ENCODE measurements around the gene NCKAP5.

The NCKAP5 gene

DNA sequence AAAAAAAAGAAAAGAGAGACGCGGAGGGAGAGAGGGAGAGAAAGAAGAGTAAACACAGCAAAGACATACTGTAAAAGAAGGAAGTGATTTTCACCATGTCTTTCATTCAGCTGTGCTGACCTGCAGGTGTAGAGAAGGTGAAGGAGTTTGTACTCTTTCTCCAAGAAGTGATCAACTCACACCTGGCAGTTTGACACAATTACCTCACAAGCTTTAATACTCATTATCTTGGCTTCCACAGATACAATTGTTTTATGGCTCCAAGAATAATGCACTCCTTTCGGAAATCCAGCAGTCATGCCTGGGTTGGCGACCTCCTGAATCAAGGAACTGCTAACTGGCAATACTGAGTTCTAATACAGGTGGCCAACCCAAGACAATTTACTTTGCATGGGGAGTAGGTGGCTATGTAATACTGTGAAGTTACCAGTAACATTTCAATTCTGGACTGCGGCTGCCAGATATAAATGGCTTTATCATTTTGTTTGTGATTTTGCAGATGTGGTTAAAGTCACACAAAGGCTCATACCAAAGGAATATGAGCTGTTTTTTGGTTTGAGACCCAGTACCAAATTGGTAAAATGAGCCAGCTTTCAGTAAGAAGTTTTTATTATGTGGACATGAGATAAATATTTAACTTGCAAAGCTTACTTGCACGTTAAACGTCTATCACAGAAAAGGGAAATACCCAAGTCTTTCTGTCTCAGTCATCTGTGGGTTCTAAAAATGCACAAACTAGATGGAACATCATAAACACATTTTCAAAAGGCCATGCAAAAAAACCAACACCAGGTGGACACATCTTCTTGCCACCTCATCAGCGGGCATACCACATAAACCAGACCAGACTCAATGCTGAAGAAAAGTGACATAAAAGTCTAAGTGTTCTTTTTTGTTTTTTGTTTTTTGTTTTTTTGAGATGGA lies 69.3 kb downstream of the NCKAP5 start:
- Histone ChIP-seq H2BK5ac (ENCODE audit: low read length) (no peak overlapping the region), H2BK120ac (ENCODE audit: low read depth, low read length) (no peak overlapping the region), H3K79me2 (ENCODE audit: control insufficient read depth, insufficient read depth, low read length) (no peaks in the 10 kb centered on the region), H3K4me2 (ENCODE audit: low read length) (no peak overlapping the region), H3K27me3 (ENCODE audit: insufficient read depth, low read length, poor library complexity) (no peaks in the 10 kb centered on the region), H3K4ac (ENCODE audit: low read depth, low read length) (no peak overlapping the region), H3K9ac (ENCODE audit: low read length) (no peak overlapping the region), H3K18ac (ENCODE audit: low read length) (no peak overlapping the region), H3K56ac (ENCODE audit: low read length) (no peak overlapping the region), H3K36me3 (ENCODE audit: control insufficient read depth, insufficient read depth, low read length) (no peaks in the 10 kb centered on the region), H3K4me1 (ENCODE audit: control insufficient read depth, low read depth, low read length) (no peaks in the 10 kb centered on the region), H2AK5ac (ENCODE audit: low read length) (no peak overlapping the region), H4K8ac (ENCODE audit: low read depth, low read length) (no peak overlapping the region), H3K27ac (ENCODE audit: low read depth, low read length) (no peak overlapping the region), H2BK15ac (replicated peaks; ENCODE audit: low read depth) (no peak overlapping the region), H3K4me3 (ENCODE audit: low read length) (no peak overlapping the region), H3K23ac (ENCODE audit: low read length) (no peak overlapping the region), H3K79me1 (ENCODE audit: low read length) (no peaks in the 10 kb centered on the region), H4K5ac (ENCODE audit: low read length) (no peak overlapping the region)
- no peak for DNase-seq
- no CpG with 5 or more reads among the region's 8 CpGs for WGBS (ENCODE audit: extremely low coverage, insufficient coverage, low lambda C conversion rate)

DNA sequence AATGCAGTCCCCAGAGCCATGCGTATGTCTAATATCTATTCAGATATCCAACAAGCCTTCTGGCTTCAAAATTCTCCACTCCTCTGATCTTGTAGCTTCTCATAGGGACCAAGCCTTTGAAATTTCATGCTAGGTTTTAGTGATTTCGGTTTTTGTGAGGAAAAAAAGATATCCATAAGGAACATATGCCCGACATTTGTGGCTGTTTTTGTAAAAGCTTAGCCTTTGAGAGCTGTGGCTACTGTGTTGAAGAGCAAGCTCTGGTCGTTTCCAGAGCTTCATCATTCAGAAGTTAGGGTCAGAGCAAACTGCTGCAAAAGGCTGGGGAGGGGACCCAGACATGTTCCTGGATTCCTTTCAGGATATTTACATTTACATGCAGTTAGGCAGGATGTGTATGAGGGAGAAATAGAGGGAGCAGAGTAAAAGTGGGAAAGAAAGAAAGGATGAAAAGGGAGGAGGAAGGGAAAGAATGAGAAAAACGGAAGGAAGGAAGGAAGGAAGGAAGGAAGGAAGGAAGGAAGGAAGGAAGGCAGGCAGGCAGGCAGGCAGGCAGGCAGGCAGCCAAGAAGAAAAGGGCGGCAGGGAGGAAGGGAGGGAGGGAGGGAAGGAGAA lies 70.2 kb downstream of the NCKAP5 start:
- H3K79me2 ChIP-seq (ENCODE audit: control insufficient read depth, insufficient read depth, low read length): no peaks in the 10 kb centered on the region
- no peak for DNase-seq
- H3K4ac ChIP-seq (ENCODE audit: low read depth, low read length): no peak overlapping the region
- no peak overlapping the region for H2BK5ac ChIP-seq (ENCODE audit: low read length)
- H3K4me3 ChIP-seq (ENCODE audit: low read length): no peak overlapping the region
- H3K4me2 ChIP-seq (ENCODE audit: low read length): no peak overlapping the region
- no peak overlapping the region for H2BK15ac ChIP-seq (replicated peaks; ENCODE audit: low read depth)
- H3K27me3 ChIP-seq (ENCODE audit: insufficient read depth, low read length, poor library complexity): no peaks in the 10 kb centered on the region
- H3K18ac ChIP-seq (ENCODE audit: low read length): peak overlapping the region; percentile 75
- WGBS (ENCODE audit: extremely low coverage, insufficient coverage, low lambda C conversion rate): 100% methylated on average over 1 of the region's 6 CpGs
- no peak overlapping the region for H3K56ac ChIP-seq (ENCODE audit: low read length)
- no peak overlapping the region for H3K9ac ChIP-seq (ENCODE audit: low read length)
- no peaks in the 10 kb centered on the region for H3K79me1 ChIP-seq (ENCODE audit: low read length)
- no peak overlapping the region for H3K23ac ChIP-seq (ENCODE audit: low read length)
- no peak overlapping the region for H3K27ac ChIP-seq (ENCODE audit: low read depth, low read length)
- H4K8ac ChIP-seq (ENCODE audit: low read depth, low read length): no peak overlapping the region
- H3K36me3 ChIP-seq (ENCODE audit: control insufficient read depth, insufficient read depth, low read length): no peaks in the 10 kb centered on the region
- no peak overlapping the region for H2BK120ac ChIP-seq (ENCODE audit: low read depth, low read length)
- no peaks in the 10 kb centered on the region for H3K4me1 ChIP-seq (ENCODE audit: control insufficient read depth, low read depth, low read length)
- H4K5ac ChIP-seq (ENCODE audit: low read length): no peak overlapping the region
- no peak overlapping the region for H2AK5ac ChIP-seq (ENCODE audit: low read length)

DNA sequence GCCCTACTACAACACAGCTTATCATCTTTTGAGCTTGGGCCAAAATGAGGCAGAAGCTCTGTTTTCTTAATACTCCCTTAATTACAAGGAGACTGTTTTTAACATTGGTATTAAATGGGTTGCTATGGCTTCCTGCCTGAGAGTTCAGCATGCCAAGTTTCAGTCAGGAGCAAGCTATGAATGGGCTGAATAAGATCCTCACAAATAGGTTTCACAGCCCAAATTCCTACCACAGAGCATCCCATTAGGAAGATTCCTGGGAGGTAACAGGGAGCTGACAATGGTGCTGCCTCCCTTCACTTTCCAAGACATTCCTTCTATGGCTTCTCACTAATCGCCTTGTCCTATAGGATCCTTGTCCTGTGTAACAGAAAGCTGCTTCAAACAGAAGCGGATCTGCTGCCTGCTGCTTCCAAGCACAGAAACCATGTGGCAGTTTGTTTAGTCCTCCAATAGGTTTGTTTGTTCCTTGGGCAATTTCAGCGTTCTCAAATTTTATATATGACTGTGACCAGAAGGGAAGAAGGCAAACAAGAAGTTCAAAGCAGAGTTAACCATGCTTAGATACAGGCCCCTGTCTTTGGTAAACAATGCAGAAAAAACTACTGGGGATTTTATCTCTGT lies 70.9 kb downstream of the NCKAP5 start:
- no CpG with 5 or more reads among the region's 3 CpGs for WGBS (ENCODE audit: extremely low coverage, insufficient coverage, low lambda C conversion rate)
- Histone ChIP-seq H2BK15ac (replicated peaks; ENCODE audit: low read depth) (no peak overlapping the region), H3K23ac (ENCODE audit: low read length) (no peak overlapping the region), H4K5ac (ENCODE audit: low read length) (no peak overlapping the region), H3K9ac (ENCODE audit: low read length) (no peak overlapping the region), H2AK5ac (ENCODE audit: low read length) (no peak overlapping the region), H3K18ac (ENCODE audit: low read length) (no peak overlapping the region), H4K8ac (ENCODE audit: low read depth, low read length) (no peak overlapping the region), H3K56ac (ENCODE audit: low read length) (no peak overlapping the region), H3K36me3 (ENCODE audit: control insufficient read depth, insufficient read depth, low read length) (no peaks in the 10 kb centered on the region), H2BK120ac (ENCODE audit: low read depth, low read length) (no peak overlapping the region), H3K4me1 (ENCODE audit: control insufficient read depth, low read depth, low read length) (no peaks in the 10 kb centered on the region), H3K4me3 (ENCODE audit: low read length) (no peak overlapping the region), H2BK5ac (ENCODE audit: low read length) (no peak overlapping the region), H3K27ac (ENCODE audit: low read depth, low read length) (no peak overlapping the region), H3K4ac (ENCODE audit: low read depth, low read length) (no peak overlapping the region), H3K79me2 (ENCODE audit: control insufficient read depth, insufficient read depth, low read length) (no peaks in the 10 kb centered on the region), H3K79me1 (ENCODE audit: low read length) (no peaks in the 10 kb centered on the region), H3K4me2 (ENCODE audit: low read length) (no peak overlapping the region), H3K27me3 (ENCODE audit: insufficient read depth, low read length, poor library complexity) (no peaks in the 10 kb centered on the region)
- DNase-seq: peak; percentile 91

DNA sequence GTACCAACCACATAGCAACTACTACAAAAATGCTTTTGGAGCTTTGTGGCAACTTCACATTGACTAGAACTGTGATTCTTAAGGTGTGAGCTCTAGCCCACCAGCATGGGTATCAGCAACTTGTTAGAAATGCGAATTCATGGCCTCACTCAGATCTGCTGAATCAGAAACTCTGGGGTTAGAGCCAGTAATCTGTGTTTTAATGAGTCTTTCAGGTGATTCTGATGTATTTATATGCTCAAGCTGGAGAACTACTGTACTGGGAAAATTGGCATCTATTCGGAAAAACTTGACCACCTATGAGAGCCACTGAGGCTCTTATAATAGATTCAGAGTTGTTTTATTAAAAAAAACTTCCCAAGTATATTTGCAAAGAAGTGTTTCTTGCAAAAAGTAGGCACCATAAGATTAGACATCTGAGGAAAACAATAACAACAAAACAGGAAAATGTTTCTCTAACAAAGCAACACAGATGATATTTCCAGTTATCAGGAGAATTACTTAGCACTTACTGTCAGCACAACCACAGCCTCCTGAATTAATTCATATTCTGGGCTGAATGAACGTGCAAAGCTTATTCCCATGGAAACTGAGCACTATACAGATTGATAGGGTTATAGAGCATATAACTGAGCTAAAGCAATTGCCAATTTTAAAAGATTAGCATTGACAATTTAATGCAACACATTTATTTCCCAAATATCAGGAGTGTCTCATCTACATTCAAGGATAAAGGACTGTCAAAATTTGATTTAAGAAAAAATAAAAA lies 71.6 kb downstream of the NCKAP5 start:
- Histone ChIP-seq H4K8ac (ENCODE audit: low read depth, low read length) (no peak overlapping the region), H2BK5ac (ENCODE audit: low read length) (no peak overlapping the region), H3K79me1 (ENCODE audit: low read length) (no peaks in the 10 kb centered on the region), H2AK5ac (ENCODE audit: low read length) (no peak overlapping the region), H3K4me3 (ENCODE audit: low read length) (no peak overlapping the region), H2BK120ac (ENCODE audit: low read depth, low read length) (no peak overlapping the region), H3K27me3 (ENCODE audit: insufficient read depth, low read length, poor library complexity) (no peaks in the 10 kb centered on the region), H2BK15ac (replicated peaks; ENCODE audit: low read depth) (no peak overlapping the region), H3K56ac (ENCODE audit: low read length) (no peak overlapping the region), H3K4me2 (ENCODE audit: low read length) (no peak overlapping the region), H3K36me3 (ENCODE audit: control insufficient read depth, insufficient read depth, low read length) (no peaks in the 10 kb centered on the region), H4K5ac (ENCODE audit: low read length) (no peak overlapping the region), H3K18ac (ENCODE audit: low read length) (no peak overlapping the region), H3K4ac (ENCODE audit: low read depth, low read length) (no peak overlapping the region), H3K4me1 (ENCODE audit: control insufficient read depth, low read depth, low read length) (no peaks in the 10 kb centered on the region), H3K9ac (ENCODE audit: low read length) (no peak overlapping the region), H3K27ac (ENCODE audit: low read depth, low read length) (no peak overlapping the region), H3K79me2 (ENCODE audit: control insufficient read depth, insufficient read depth, low read length) (no peaks in the 10 kb centered on the region), H3K23ac (ENCODE audit: low read length) (no peak overlapping the region)
- peak; percentile 11 for DNase-seq
- WGBS (ENCODE audit: extremely low coverage, insufficient coverage, low lambda C conversion rate): no CpG with 5 or more reads among the region's 3 CpGs

DNA sequence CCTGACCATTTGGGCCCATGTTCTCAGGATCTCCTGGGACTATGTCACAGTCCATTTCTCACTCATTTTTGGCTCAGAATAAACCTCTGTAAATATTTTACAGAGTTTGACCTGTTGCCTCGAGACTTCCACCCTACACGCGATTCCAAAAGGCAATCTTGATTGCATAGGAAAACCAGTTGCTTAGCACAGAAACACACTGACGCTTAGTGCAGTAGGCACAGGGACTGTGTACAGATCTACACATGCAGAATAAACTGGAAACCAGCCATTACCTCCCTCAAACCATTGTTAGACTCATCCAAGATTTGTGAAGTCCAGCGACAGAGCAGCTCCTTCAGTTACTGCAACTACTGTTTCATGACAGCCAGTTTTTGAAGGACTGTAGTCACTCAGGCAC lies 73.0 kb downstream of the NCKAP5 start:
- Histone ChIP-seq H3K4me3 (ENCODE audit: low read length) (no peak overlapping the region), H3K18ac (ENCODE audit: low read length) (no peak overlapping the region), H2BK15ac (replicated peaks; ENCODE audit: low read depth) (no peak overlapping the region), H3K79me1 (ENCODE audit: low read length) (no peaks in the 10 kb centered on the region), H3K4me1 (ENCODE audit: control insufficient read depth, low read depth, low read length) (no peaks in the 10 kb centered on the region), H3K79me2 (ENCODE audit: control insufficient read depth, insufficient read depth, low read length) (no peaks in the 10 kb centered on the region), H3K56ac (ENCODE audit: low read length) (no peak overlapping the region), H3K4me2 (ENCODE audit: low read length) (no peak overlapping the region), H4K5ac (ENCODE audit: low read length) (no peak overlapping the region), H2AK5ac (ENCODE audit: low read length) (no peak overlapping the region), H3K4ac (ENCODE audit: low read depth, low read length) (no peak overlapping the region), H3K9ac (ENCODE audit: low read length) (no peak overlapping the region), H2BK120ac (ENCODE audit: low read depth, low read length) (no peak overlapping the region), H3K27me3 (ENCODE audit: insufficient read depth, low read length, poor library complexity) (no peaks in the 10 kb centered on the region), H3K23ac (ENCODE audit: low read length) (no peak overlapping the region), H3K36me3 (ENCODE audit: control insufficient read depth, insufficient read depth, low read length) (no peaks in the 10 kb centered on the region), H4K8ac (ENCODE audit: low read depth, low read length) (no peak overlapping the region), H3K27ac (ENCODE audit: low read depth, low read length) (no peak overlapping the region), H2BK5ac (ENCODE audit: low read length) (no peak overlapping the region)
- no CpG with 5 or more reads among the region's 5 CpGs for WGBS (ENCODE audit: extremely low coverage, insufficient coverage, low lambda C conversion rate)
- DNase-seq: no peak
